ES-I3 (cell line): Measurements from ENCODE around the gene UCK1.

Experiments used
- H3K36me3 ChIP-seq: 2 replicates; pipeline ENCODE4 v1.6.1; 2013; ENCODE audit warnings: mild to moderate bottlenecking, low read length, control low read depth, moderate library complexity; ENCODE audit not compliant: insufficient read depth
- H3K4me1 ChIP-seq: 2 replicates; pipeline ENCODE4 v1.6.1; 2013; ENCODE audit warnings: mild to moderate bottlenecking, control low read depth, low read length; ENCODE audit not compliant: insufficient read depth
- H3K9ac ChIP-seq: 2 replicates; pipeline ENCODE4 v1.6.1; 2013; ENCODE audit warnings: low read depth, mild to moderate bottlenecking, low read length, moderate library complexity
- H3K9me3 ChIP-seq: 2 replicates; pipeline ENCODE4 v1.6.1; 2013; ENCODE audit warnings: mild to moderate bottlenecking, low read length, moderate library complexity; ENCODE audit not compliant: control insufficient read depth, insufficient read depth

UCK1 gene

DNA sequence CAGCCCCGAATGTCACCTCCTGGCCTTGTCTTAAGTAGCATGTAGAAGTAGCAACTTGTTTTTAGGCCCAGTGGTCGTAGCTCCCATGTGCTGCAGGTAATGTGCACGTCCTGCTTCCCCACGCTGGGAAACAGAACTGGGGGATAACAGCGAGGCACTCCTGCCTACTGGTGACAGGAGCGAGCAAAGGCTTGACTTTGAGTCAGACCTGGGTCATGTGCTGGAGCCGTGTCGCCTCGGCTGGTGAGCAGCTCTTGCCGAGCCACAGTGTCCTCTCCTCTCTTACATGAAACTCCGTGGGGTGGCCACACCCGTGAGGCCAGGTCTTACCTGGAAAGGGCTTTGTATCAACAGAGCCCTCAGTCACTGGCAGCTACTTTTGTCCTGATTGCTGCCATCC, 45.9 kb downstream of the UCK1 start:
- H3K4me1 ChIP-seq = no peaks in the 10 kb centered on the region
- H3K36me3 ChIP-seq = peaks cover 54% of the 10 kb centered on the region
- no peaks in the 10 kb centered on the region for H3K9me3 ChIP-seq
- no peak overlapping the region for H3K9ac ChIP-seq

DNA sequence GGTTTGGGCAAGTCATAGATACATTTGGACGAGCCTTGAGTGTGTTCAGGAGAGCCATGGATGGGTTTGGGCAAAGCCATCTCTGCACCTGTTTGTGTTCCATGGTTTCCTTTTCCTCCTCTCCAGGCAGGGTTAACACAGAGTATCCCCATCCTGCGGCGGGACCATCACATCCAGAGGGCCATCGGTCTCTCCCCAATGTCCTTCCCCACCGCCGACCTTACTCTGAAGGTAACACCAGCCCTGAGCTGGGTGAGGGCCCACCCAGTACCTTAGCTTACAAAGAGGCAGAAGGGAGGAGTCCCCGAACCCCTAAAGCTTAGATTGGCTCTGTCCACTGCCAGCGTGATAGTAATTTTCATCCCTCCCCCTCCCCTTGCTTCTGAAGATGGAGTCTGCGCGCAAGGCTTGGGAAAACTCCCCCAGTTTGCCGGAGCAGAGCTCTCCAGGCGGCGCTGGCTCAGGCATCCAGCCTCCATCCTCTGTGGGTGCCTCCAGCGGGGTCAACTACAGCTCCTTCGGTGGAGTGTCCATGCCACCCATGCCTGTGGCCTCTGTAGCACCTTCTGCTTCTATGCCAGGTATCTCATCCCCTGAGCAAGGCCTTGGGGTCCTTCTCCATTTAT, 46.4 kb downstream of the UCK1 start:
- no peaks in the 10 kb centered on the region for H3K9me3 ChIP-seq
- peaks cover 55% of the 10 kb centered on the region for H3K36me3 ChIP-seq
- no peak overlapping the region for H3K9ac ChIP-seq
- H3K4me1 ChIP-seq = no peaks in the 10 kb centered on the region

DNA sequence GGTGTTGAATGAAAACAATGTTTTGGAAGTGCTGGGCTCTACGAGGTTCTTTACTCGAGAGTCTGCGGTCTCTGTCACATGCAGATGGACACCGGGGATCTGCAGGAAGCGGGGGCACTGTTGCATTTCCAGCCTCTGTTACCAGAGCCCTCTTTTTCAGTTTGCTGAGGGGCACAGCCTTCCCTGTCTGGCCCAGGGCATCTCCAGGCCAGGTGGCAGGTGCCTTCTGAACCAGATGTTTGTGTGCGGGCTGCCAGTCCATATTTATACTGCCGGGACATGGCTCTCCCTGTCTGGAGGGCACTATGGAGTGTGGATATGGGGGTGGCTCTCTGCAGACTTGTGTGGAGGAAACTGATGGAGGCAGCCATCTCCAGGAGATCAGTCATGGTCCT, 47.0 kb downstream of the UCK1 start:
- Histone ChIP-seq H3K4me1 (no peaks in the 10 kb centered on the region), H3K36me3 (peaks cover 56% of the 10 kb centered on the region), H3K9ac (no peak overlapping the region), H3K9me3 (no peaks in the 10 kb centered on the region)

DNA sequence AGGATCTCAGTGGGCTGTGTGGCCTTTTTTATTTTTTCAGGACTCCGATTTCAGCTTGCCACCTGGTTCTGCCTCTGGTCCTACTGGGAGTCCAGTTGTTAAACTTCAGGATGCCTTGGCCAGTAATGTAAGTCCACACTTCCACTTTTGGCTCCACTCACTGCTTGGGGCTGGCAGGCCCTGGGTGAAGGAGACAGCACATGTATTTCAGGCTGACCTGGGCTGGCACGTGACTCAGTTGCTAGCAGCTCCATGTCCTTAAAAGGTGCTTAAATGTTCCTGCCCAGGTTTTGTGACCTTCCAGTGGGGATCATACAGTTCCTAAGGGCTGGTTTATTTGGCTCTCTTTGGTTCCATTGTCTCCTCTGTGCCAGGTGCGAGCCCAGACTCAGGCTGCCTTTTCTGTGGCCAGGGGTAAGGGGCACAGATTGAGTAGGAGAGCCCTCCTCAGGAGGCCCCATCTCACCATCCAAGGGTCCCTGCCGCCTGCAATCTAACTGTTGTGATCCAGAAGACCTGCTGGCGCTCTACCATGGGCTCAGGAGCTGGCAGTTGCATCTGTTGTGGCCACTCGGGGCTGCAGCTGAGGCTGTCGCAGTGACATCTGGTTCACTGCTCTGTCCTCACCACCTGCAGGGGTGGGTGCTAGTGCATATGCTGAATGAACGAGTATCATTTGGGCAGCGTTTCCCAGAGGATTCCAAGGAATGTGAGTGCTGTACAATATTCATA, 47.6 kb downstream of the UCK1 start:
- H3K9me3 ChIP-seq = no peaks in the 10 kb centered on the region
- no peaks in the 10 kb centered on the region for H3K4me1 ChIP-seq
- peaks cover 61% of the 10 kb centered on the region for H3K36me3 ChIP-seq
- no peak overlapping the region for H3K9ac ChIP-seq

DNA sequence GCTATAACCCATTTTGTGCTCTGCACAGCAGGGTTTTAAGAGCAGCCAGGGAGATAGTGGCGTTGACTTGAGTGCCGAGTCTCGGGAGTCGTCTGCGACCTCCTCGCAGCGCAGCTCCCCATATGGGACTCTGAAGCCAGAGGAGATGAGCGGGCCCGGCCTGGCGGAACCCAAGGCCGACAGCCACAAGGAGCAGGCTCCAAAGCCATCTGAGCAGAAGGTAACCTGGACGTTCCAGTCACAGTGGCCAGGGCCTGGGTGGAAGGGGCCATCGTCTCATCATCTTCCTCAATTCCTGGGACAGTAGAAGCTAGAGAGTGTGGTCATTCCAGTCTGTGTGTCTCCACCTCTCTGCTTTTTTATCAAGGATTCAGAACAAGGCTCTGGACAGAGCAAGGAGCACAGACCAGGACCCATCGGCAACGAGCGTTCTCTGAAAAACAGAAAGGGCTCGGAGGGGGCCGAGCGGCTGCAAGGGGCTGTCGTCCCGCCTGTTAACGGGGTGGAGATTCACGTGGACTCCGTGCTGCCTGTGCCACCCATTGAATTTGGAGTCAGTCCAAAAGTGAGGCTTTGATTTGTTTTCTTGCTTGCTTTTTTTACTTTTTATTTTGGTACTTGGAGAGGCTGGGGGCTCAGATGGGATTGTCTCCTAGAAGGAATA, 48.6 kb downstream of the UCK1 start:
- Histone ChIP-seq H3K4me1 (no peaks in the 10 kb centered on the region), H3K9ac (no peak overlapping the region), H3K36me3 (peaks cover 67% of the 10 kb centered on the region), H3K9me3 (no peaks in the 10 kb centered on the region)

DNA sequence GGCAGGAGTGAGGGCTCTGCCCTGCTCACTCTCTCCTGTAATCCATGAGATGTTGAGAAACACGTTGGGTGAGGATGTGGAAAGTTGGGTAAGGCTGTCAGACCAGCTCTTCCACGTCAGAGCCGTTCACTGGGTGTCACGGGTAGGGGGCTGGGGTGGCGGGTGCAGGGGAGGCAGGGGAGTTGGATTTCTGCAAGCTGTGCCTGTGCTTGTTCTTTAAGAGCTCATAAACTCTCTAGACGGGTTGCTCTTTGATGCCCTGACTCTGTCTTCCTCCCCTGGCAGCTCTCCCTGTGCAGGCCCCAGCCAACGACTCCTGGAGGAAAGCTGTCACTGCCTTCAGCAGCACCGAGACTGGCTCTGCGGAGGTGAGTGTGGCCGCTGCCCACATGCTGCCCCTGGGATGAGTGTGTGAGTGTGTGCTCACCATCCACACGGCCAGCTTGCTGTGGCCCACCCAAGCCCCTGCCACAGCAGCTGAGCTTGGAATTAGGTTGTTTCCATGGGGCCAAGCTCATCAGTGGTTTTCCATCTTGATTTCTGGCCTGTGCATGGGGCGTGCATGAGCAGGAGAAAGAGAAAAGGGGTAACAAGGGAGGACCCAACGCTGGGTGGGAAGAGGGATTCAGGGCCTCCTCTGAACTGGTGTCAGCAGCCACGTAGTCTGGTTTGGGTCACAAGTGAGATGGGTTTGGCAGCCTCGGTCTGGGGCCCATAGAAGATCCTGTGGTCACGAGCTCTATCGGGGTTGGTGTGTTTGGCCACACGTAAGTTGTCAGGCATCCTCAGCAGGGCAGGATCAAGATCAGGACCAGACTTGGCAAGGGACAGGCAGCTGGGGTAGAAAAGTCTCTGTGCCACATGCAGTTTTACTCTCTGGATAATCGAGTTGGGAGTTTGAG, 49.4 kb downstream of the UCK1 start:
- no peaks in the 10 kb centered on the region for H3K4me1 ChIP-seq
- peaks cover 67% of the 10 kb centered on the region for H3K36me3 ChIP-seq
- no peaks in the 10 kb centered on the region for H3K9me3 ChIP-seq
- H3K9ac ChIP-seq = no peak overlapping the region

DNA sequence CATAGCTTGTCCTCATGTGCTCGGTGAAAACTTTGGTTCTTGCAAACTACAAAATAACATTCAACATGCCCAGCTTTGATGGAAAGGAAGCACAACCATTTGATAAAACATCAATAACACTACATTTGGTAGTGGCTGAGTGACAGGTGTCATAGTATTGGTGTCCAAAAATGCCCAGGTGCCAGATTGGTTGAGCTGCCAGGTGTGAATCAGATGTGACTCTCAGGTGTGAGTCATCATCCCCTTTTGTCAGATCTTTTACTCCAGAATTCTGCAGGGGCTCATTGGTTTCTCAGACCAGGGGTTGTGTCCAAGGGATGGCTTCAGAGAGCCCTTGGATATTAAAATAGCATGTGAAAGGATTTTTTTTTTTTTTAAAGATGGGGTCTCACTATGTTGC, 50.8 kb downstream of the UCK1 start:
- Histone ChIP-seq H3K36me3 (peaks cover 59% of the 10 kb centered on the region), H3K9me3 (no peaks in the 10 kb centered on the region), H3K9ac (no peak overlapping the region), H3K4me1 (no peaks in the 10 kb centered on the region)

DNA sequence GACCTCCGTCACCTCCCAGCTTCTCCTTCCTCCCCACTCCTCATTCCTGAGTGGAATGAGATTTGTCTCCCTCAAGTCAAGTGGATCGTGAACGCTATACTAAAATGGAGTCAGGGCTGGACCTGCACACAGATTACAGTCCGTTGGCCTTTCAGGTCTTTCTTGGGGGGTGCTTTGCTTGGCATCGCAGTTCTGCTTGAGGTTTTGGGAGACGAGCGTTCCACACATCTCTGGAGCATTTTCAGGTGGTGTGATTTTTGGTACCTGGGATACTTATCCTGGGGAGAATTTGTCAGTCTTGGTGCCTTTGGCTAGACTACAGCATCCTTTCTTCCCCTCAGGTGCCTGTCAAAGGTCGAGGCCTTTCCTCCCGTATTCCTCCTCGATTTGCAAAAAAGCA, 52.2 kb downstream of the UCK1 start:
- Histone ChIP-seq H3K4me1 (no peaks in the 10 kb centered on the region), H3K9me3 (no peaks in the 10 kb centered on the region), H3K9ac (no peak overlapping the region), H3K36me3 (peaks cover 59% of the 10 kb centered on the region)

DNA sequence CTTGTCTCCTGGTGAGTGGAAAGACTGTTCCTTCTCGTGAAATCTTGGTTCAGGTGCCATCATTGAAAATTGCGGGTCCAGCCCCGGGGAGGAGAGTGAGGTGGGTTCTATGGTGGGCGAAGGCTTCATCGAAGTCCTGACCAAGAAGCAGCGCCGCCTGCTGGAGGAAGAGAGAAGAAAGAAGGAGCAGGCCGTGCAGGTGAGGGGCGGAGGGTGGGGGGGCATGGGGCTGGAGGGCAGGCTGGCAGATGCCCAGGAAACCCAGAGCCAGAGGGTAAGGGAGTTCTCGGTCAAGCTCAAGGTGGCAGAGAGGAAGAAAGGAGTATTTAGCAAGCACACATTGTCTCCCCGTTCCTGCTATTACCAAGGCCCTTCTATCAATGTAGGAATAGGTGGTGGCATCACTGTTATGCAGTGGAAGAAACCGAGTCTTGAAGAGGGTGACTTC, 52.6 kb downstream of the UCK1 start:
- no peak overlapping the region for H3K9ac ChIP-seq
- no peaks in the 10 kb centered on the region for H3K4me1 ChIP-seq
- peaks cover 59% of the 10 kb centered on the region for H3K36me3 ChIP-seq

DNA sequence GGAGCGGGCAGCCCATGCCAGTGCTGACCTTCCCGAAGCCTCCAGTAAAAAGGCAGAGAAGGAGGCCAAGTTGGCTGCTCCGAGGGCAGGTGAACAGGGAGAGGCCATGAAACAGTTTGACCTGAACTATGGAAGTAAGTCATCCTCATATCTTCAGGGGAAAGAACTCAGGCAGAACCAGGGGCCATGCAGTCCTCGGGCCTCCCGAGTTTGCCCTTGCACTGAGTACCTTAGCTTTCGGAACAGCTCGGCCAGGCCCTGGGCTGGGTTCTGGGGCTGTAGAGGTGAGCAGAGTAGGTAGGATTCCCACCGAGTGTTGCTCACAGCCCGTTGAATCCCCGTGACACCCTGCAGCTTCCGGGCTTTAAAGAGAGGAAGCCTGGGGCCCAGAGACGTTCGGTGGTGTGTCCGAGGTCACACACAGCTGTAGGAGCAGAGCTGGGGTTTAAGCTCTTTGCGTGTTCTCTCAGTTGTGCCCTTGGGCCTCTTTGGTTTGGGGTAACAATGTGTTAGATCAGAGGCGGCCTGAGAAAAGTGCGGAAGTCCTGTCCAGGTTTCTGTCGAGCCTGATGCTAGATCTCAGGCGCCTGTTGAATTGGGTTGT, 53.1 kb downstream of the UCK1 start:
- no peaks in the 10 kb centered on the region for H3K9me3 ChIP-seq
- H3K9ac ChIP-seq = no peak overlapping the region
- H3K4me1 ChIP-seq = no peaks in the 10 kb centered on the region
- H3K36me3 ChIP-seq = peaks cover 59% of the 10 kb centered on the region

More for the DNA sequence above, 52.6 kb downstream of the UCK1 start:
- no peaks in the 10 kb centered on the region for H3K9me3 ChIP-seq

DNA sequence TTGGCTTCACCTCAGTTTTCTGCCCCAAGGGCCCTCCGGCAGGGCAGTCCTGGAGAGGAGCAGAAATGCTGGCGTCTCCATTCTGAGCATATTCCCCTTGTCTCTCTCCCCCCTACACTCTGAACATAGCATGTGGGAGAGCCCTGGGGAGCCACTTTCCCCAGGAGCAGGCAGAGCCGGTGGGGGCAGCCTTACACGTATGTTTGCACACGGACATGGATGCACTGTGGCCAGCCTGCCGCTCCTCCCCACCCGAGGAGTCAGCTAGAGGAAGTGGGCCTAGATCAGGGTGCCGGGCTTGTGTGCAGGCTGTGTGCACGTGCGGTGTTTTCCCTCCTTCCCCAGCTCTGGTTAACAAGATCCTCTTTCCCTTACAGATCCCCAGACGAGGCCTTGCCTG, 53.7 kb downstream of the UCK1 start:
- Histone ChIP-seq H3K4me1 (no peaks in the 10 kb centered on the region), H3K9ac (no peak overlapping the region), H3K36me3 (peaks cover 55% of the 10 kb centered on the region), H3K9me3 (no peaks in the 10 kb centered on the region)

DNA sequence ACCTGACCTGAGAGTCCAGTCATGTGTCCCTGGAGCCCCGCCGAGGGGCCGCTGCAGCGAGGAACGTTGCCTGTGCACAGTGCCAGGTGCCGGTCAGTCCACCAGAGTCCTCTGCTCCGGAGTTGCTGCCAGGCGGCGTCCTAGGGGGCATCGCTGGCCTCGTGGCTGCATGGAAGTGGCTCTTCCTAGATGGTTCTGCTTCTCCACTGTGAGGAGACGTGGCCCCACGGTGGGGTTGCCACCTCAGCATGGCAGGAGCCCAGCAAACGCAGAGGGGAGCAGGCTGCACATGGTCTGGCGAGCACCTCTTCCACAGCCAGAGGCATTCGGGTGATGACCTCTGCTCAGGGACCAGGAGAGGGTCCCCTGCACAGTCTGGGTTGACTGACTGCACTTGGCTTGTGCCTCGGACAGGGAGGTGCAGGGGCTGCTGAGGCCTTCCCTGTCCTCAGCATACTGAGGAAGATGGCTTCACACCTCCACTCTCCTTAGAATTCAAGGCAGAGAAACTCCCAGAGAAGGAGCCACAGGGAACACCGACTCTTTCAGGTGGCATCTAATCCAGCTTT, 54.2 kb downstream of the UCK1 start:
- no peaks in the 10 kb centered on the region for H3K9me3 ChIP-seq
- peaks cover 55% of the 10 kb centered on the region for H3K36me3 ChIP-seq

DNA sequence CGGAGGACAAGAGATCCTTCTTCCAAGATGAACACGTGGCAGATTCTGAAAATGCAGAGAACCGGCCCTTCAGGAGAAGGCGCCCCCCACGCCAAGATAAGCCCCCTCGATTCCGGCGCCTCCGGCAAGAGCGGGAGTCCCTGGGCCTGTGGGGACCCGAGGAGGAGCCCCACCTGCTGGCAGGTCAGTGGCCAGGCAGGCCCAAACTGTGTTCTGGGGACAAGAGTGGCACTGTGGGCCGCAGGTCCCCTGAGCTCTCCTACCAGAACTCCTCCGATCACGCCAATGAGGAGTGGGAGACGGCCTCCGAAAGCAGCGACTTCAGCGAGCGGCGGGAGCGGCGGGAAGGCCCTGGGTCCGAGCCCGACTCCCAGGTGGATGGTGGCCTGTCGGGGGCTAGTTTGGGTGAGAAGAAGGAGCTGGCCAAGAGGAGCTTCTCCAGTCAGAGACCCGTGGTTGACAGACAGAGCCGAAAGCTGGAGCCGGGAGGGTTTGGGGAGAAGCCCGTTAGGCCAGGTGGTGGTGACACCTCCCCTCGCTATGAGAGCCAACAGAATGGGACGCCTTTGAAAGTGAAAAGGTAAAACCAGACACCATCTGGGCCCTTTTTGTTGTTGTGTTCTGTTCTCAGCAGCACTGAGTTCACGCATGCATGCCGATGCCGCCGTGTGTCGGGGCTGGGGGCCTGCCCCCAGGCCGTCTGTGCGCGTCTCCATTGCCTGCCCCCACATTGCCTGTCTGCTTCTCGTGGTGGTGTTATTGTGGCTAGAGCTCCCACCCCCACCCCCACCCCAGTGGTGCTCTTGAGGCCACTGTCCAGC, 54.9 kb downstream of the UCK1 start:
- Histone ChIP-seq H3K36me3 (peaks cover 58% of the 10 kb centered on the region), H3K4me1 (no peaks in the 10 kb centered on the region), H3K9me3 (no peaks in the 10 kb centered on the region), H3K9ac (no peak overlapping the region)

More for the DNA sequence above, 54.2 kb downstream of the UCK1 start:
- H3K9ac ChIP-seq = no peak overlapping the region
- no peaks in the 10 kb centered on the region for H3K4me1 ChIP-seq
